GM18907 (cell line): ENCODE measurements around the gene GATA3.

Experiments used
- ATAC-seq: cut with Tn5 transposase; IDR thresholded peaks from one replicate; pipeline ENCODE4 v1.9.1; 2021; ENCODE audit warnings: mild to moderate bottlenecking, moderate library complexity; ENCODE audit not compliant: unreplicated experiment

GATA3 gene

GRCh38 chr10:8050556-8051108 lies 3.9 kb upstream of the GATA3 start:
- no peak for ATAC-seq

GRCh38 chr10:8051109-8051821 lies 3.2 kb upstream of the GATA3 start:
- no peak for ATAC-seq

GRCh38 chr10:8051851-8052257 lies 2.6 kb upstream of the GATA3 start:
- no peak for ATAC-seq

GRCh38 chr10:8052341-8052955 lies 2.0 kb upstream of the GATA3 start:
- no peak for ATAC-seq

GRCh38 chr10:8052956-8053445 lies 1.5 kb upstream of the GATA3 start:
- no peak for ATAC-seq

- ATAC-seq: peak; percentile 64
These were observed 843 bp upstream of the GATA3 start for GRCh38 chr10:8053446-8054243.

- peak; percentile 4 for ATAC-seq
These were observed 319 bp upstream of the GATA3 start for GRCh38 chr10:8054244-8054493.

- no peak for ATAC-seq
These were observed 1.2 kb downstream of the GATA3 start for GRCh38 chr10:8055420-8056349.

GRCh38 chr10:8056378-8056777 lies 1.9 kb downstream of the GATA3 start:
- ATAC-seq: no peak

GRCh38 chr10:8056871-8057331 lies 2.4 kb downstream of the GATA3 start:
- peak; percentile 45 for ATAC-seq

- ATAC-seq: no peak
These were observed 3.3 kb downstream of the GATA3 start for GRCh38 chr10:8057636-8058273.

- no peak for ATAC-seq
These were observed 4.0 kb downstream of the GATA3 start for GRCh38 chr10:8058274-8059111.

GRCh38 chr10:8059191-8059936 lies 4.9 kb downstream of the GATA3 start:
- no peak for ATAC-seq

- ATAC-seq: peak; percentile 46
These were observed 5.7 kb downstream of the GATA3 start for GRCh38 chr10:8060010-8060703.

- no peak for ATAC-seq
These were observed 6.2 kb downstream of the GATA3 start for GRCh38 chr10:8060704-8061121.

GRCh38 chr10:8061274-8062211 lies 7.1 kb downstream of the GATA3 start:
- no peak for ATAC-seq
